HG02884 (cell line): ENCODE results near the gene EML6.

Source experiments
- ATAC-seq: cut with Tn5 transposase; IDR thresholded peaks from one replicate; pipeline ENCODE4 v1.9.1; 2021; ENCODE audit warnings: mild to moderate bottlenecking, moderate library complexity; ENCODE audit not compliant: unreplicated experiment

Gene EML6

GRCh38 chr2:55013936-55014335 lies 290.5 kb downstream of the EML6 start:
- no peak for ATAC-seq

DNA sequence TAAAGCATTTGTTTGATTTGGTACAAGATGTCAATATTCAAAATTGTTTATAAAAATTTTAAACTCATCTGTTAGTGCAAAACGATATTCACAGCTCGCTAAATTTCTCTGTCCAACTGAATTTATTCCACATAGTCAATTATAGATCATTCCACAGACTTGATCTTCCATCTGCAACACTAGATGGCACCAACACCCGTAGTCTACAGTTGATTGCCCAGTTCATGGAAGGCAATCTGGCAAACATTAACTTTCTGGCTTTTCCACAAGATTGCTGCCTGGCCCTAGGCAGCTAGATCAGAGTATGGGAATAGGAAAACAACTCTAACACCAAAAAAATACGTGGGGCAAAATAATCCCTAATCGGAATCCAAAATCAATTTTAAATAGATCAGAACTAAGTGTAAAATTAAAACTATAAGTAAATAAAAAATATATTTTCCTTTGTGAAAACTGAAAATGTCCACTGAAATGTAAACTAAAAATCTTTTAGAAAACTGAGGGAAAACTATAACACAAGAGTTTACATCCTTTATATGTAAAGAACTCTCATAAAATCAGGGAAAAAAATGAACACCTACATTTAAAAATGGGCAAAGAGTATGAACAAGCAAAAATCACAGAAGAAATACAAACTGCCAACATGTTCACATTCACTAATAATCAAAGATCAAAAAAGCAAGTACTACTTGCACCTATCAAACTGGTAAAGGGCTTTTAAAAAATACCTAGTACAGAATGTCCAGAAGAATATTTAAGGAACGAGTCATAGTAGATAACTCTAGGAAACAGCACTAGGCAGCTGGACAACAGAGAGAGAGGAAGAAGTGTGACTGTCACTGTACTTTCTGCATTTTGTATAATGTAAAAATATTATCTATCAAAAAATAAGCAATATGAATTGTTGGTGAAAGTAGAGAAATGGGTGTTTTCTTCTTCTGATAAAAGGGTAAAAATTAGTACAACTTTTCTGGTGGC lies 291.8 kb downstream of the EML6 start:
- no peak for ATAC-seq

- ATAC-seq = no peak
These were observed 294.0 kb downstream of the EML6 start for GRCh38 chr2:55017428-55017827.

GRCh38 chr2:55017880-55018279 lies 294.4 kb downstream of the EML6 start:
- no peak for ATAC-seq

GRCh38 chr2:55018619-55019018 lies 295.2 kb downstream of the EML6 start:
- no peak for ATAC-seq

DNA sequence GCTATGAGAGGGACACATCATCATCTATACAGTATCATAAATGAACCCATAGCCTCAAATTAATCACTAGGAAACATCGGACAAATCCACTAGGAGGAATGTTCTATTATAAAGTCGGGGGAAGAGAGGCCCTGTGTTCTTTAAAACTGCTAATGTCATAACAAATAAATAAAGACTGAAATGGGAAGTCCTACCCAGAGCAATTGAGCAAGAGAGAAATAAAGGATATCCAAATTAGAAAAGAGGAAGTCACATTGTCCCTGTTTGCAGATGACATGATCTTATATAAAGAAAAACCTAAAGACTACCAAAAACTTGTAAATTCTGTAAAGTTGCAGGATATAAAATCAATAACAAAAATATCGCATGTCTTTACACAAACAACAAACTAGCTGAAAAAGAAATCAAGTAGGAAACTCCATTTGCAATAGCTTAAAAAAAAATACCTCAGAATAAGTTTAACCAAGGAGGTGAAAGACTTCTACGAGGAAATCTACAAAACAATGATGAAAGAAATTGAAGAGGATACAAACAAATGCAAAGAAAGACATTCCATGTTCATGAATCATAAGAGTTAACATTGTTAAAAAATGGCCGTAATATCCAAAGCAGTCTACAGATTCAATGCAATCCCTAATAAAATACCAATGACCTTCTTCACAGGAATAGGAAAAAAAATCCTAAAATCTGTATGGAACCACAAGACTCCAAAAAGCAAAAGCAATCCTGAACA lies 296.2 kb downstream of the EML6 start:
- no peak for ATAC-seq
